Brain pericyte (primary cell): ENCODE data around the gene S100A11.

Experiments used
- DNase-seq: peaks from one replicate; pipeline ENCODE4 v3.0.0-alpha.2; 2012; ENCODE audit warnings: low read depth, low spot score

The S100A11 gene

DNA sequence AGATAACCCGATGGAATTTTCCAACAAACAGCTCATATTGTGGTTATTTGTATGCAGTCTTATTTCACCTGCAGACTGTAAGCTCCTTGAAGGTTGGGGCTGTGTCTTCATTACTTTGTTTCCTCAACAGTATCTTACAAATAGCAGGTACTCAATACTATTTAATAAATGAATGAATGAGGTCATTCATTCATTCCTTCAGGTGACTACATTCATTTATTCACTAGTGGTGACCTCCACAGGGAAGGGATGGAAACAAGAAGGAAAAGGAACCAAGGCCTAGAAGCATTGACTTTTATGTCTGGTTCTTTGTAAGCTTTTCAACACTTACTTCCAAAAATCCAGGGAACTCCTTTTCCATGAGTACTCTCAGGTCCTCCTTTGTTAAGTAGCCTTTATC lies 51.0 kb downstream of the S100A11 start:
- no peak for DNase-seq

DNA sequence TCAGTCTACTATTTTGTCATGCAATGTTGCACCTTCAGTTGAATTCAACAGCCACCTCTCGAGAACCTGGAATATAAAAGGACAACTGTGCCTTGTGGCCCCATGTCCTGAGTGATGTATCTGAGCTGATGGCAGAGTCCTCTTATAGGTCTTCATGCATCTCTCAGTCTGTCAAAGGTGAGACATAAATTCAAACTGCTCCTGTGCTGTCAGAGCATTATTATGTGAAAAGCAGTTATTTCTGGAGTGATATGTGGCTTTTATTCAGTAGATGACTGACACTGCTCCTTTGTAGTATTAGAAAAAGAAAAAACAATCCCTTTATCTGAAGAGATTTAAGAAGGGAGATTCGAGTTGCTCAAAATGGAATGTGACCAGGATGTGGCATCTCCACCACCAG lies 51.5 kb downstream of the S100A11 start:
- DNase-seq: no peak

DNA sequence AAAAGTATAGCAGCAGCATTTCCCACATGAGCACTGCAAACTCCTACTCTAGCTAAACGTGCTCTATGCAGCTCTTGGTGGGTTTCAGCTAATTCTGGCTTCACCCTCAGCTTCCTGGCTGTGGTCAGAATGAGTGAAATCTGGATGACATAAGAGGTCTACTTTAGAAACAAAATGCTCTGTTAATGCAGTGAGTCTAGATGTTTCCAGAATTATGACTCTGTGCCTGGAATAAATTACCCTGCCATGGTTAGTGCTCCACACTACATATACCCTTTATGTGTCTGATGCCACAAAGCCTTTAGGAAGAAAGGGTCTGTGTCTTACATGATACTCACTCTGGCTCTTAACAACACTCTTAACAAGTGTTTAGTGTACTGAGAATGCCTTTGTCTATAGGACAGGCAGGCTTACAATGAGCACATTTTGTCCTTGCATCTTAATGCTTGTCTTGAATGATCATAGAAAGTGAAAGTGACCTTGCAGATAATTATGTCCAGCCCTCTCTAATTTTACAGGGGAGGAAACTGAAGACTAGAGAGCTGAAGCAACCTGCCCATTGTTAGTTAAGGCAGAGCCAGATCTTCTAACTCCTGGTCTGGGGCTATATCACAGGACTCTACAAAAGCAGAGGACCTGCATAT lies 52.4 kb downstream of the S100A11 start:
- DNase-seq: no peak
